IMR-90 (cell line): ENCODE measurements around the gene UBR1. TPM values are rescaled to one million over a fixed set of nuclear protein-coding genes. Genes with fewer than 3 reads are reported as not detected.

ENCODE experiments used
- ATAC-seq: fragments of 200-7000 bp; cut with Tn5 transposase; 2 replicates; pipeline ENCODE4 v1.9.1; 2020; ENCODE audit warnings: low read depth, mild to moderate bottlenecking, moderate library complexity
- BruUV-seq: library from RNA; stranded (reverse); fragments of 400-500 nt; replicated peaks from 2 replicates; lab custom pipeline; 2021; lab: Mats Ljungman, UMichigan
- CTCF ChIA-PET: fragments of 300-600 bp; formaldehyde crosslinking; extraction: SDS; loops from one replicate; lab custom pipeline; 2021; ENCODE audit warnings: antibody characterized with exemption; lab: Yijun Ruan, JAX
- POLR2A ChIA-PET: fragments of 300-600 bp; sonication (Branson Sonifier 250); formaldehyde crosslinking; loops from one replicate; lab custom pipeline; 2022; ENCODE audit warnings: antibody characterized with exemption; ENCODE audit not compliant: unreplicated experiment; lab: Charles Lee
- DNase-seq: peaks from one replicate; pipeline ENCODE4 v3.0.0; 2013
- H2AFZ ChIP-seq: replicated peaks from 2 replicates; pipeline ENCODE3; 2013; ENCODE audit warnings: low read length, mild to moderate bottlenecking; ENCODE audit not compliant: poor library complexity
- H2AK5ac ChIP-seq: 2 replicates; pipeline ENCODE4 v1.6.1; 2013; ENCODE audit warnings: low read depth, low read length, inconsistent platforms
- H2AK9ac ChIP-seq: replicated peaks from 2 replicates; pipeline ENCODE3; 2013; ENCODE audit warnings: mild to moderate bottlenecking, low read depth, low read length, moderate library complexity; ENCODE audit not compliant: poor library complexity
- H2BK120ac ChIP-seq: 2 replicates; pipeline ENCODE4 v1.6.1; 2013; ENCODE audit warnings: low read depth, low read length, inconsistent platforms
- H2BK15ac ChIP-seq: 3 replicates; pipeline ENCODE4 v1.6.1; 2013; ENCODE audit warnings: low read depth, low read length, inconsistent platforms
- H2BK20ac ChIP-seq: 2 replicates; pipeline ENCODE4 v1.6.1; 2013; ENCODE audit warnings: low read depth, mild to moderate bottlenecking, inconsistent platforms, low read length, moderate library complexity
- H2BK5ac ChIP-seq: 2 replicates; pipeline ENCODE4 v1.6.1; 2013; ENCODE audit warnings: mild to moderate bottlenecking, low read depth, low read length, inconsistent platforms; ENCODE audit not compliant: poor library complexity, severe bottlenecking
- H3K14ac ChIP-seq: replicated peaks from 2 replicates; pipeline ENCODE4 v1.6.1; 2013; ENCODE audit warnings: low read depth, low read length, inconsistent platforms
- H3K18ac ChIP-seq: 2 replicates; pipeline ENCODE4 v1.6.1; 2013; ENCODE audit warnings: low read depth, low read length, control low read depth
- H3K23ac ChIP-seq: 2 replicates; pipeline ENCODE4 v1.6.1; 2013; ENCODE audit warnings: low read depth, low read length, inconsistent platforms
- H3K27ac ChIP-seq: 2 replicates; pipeline ENCODE4 v1.5.1; 2013; ENCODE audit warnings: mild to moderate bottlenecking, control low read depth, low read length; ENCODE audit not compliant: insufficient read depth
- H3K27me3 ChIP-seq: 2 replicates; pipeline ENCODE4 v1.6.1; 2013; ENCODE audit warnings: low read length; ENCODE audit not compliant: control insufficient read depth, insufficient read depth
- H3K36me3 ChIP-seq: 2 replicates; pipeline ENCODE4 v1.6.1; 2013; ENCODE audit warnings: low read length, mixed read lengths; ENCODE audit not compliant: control insufficient read depth, insufficient read depth
- H3K4ac ChIP-seq: 2 replicates; pipeline ENCODE4 v1.6.1; 2013; ENCODE audit warnings: low read depth, low read length, inconsistent platforms
- H3K4me1 ChIP-seq: 2 replicates; pipeline ENCODE4 v1.6.1; 2013; ENCODE audit warnings: low read length, mixed read lengths; ENCODE audit not compliant: control insufficient read depth, insufficient read depth
- H3K4me2 ChIP-seq: 2 replicates; pipeline ENCODE4 v1.6.1; 2013; ENCODE audit warnings: low read depth, mild to moderate bottlenecking, control low read depth, low read length, moderate library complexity
- H3K4me3 ChIP-seq: 2 replicates; pipeline ENCODE4 v1.5.1; 2013; ENCODE audit warnings: low read depth, mild to moderate bottlenecking, control low read depth, low read length, moderate library complexity; ENCODE audit not compliant: insufficient read depth
- H3K56ac ChIP-seq: 2 replicates; pipeline ENCODE4 v1.6.1; 2013; ENCODE audit warnings: low read length, inconsistent platforms; ENCODE audit not compliant: insufficient read depth; ENCODE audit errors: extremely low read depth
- H3K79me1 ChIP-seq, 2 experiments: 2 replicates each; pipeline ENCODE4 v1.6.1; 2013; ENCODE audit warnings: low read length in 2 of 2, inconsistent platforms in 1 of 2, low read depth in 1 of 2
- H3K9ac ChIP-seq: 2 replicates; pipeline ENCODE4 v1.6.1; 2013; ENCODE audit warnings: low read depth, low read length, control low read depth
- H3K9me1 ChIP-seq: 2 replicates; pipeline ENCODE4 v1.6.1; 2013; ENCODE audit warnings: low read length, inconsistent platforms; ENCODE audit not compliant: insufficient read depth
- H3K9me3 ChIP-seq: 2 replicates; pipeline ENCODE4 v1.6.1; 2013; ENCODE audit warnings: low read length; ENCODE audit not compliant: control insufficient read depth, insufficient read depth
- H4K20me1 ChIP-seq: 2 replicates; pipeline ENCODE4 v1.6.1; 2013; ENCODE audit warnings: low read length, inconsistent platforms; ENCODE audit not compliant: insufficient read depth
- H4K5ac ChIP-seq: 2 replicates; pipeline ENCODE4 v1.6.1; 2013; ENCODE audit warnings: mild to moderate bottlenecking, low read depth, low read length, control low read depth
- H4K8ac ChIP-seq, 2 experiments: 2 replicates each; pipeline ENCODE4 v1.6.1; 2013; ENCODE audit warnings: low read depth in 2 of 2, low read length in 2 of 2, control low read depth in 1 of 2, inconsistent platforms in 1 of 2
- H4K91ac ChIP-seq: 2 replicates; pipeline ENCODE4 v1.6.1; 2013; ENCODE audit warnings: low read depth, low read length, inconsistent platforms; ENCODE audit not compliant: insufficient read depth
- CEBPB ChIP-seq: IDR thresholded peaks from 2 replicates; pipeline ENCODE4 v1.6.1; 2012; ENCODE audit warnings: low read depth, low read length, improper control_type of control experiment
- MAFK ChIP-seq: IDR thresholded peaks from 2 replicates; pipeline ENCODE4 v1.6.1; 2012; ENCODE audit warnings: low read depth, low read length, improper control_type of control experiment
- RFX5 ChIP-seq: IDR thresholded peaks from 2 replicates; pipeline ENCODE4 v1.8.0; 2012; ENCODE audit warnings: low read depth, mild to moderate bottlenecking, low read length, moderate library complexity
- WGBS, 2 experiments: methylation state at CpG; one replicate each; pipeline versions ENCODE4 v1.1.5 to v1.1.7; 2013; ENCODE audit warnings: missing lambda C conversion rate in 2 of 2; ENCODE audit not compliant: insufficient read length in 1 of 2; ENCODE audit errors: extremely low coverage in 2 of 2; 5-methylcytosine and 5-hydroxymethylcytosine counted together
- dilution Hi-C: fragments of 300-500 bp; cut with HindIII; formaldehyde crosslinking; loops from one replicate; pipeline ENCODE4 v1.14.3; 2018; ENCODE audit warnings: low sequenced_read_pairs; ENCODE audit not compliant: unreplicated experiment
- in situ Hi-C: fragments of 300-500 bp; cut with MboI; formaldehyde crosslinking; loops from 3 replicates; pipeline ENCODE4 v1.14.3; 2019; ENCODE audit warnings: low sequenced_read_pairs, inconsistent platforms, mixed read lengths
- intact Hi-C: fragments of 100-400 bp; cut with micrococcal nuclease; formaldehyde crosslinking; loops from 2 replicates; pipeline ENCODE4 v1.10.0; 2022
- polyA plus RNA-seq, 3 experiments: library from polyadenylated mRNA; depleted of rRNA; stranded (reverse); fragments of >200 nt; gene quantifications; 2 replicates each; pipeline ENCODE4 v1.2.3, GENCODE V29; 2012; ENCODE audit warnings: low replicate concordance in 1 of 3
- total RNA-seq: library from RNA; depleted of rRNA; stranded (reverse); fragments of >200 nt; gene quantifications from 2 replicates; pipeline ENCODE4 v1.2.3, GENCODE V29; 2012

UBR1 gene
- total and polyA plus RNA-seq, 2 of the 4 experiments (the other 2 are of a cell fraction): 6.5 to 30.1 TPM

- no peak overlapping the region for H2AFZ ChIP-seq
- H3K36me3 ChIP-seq: peaks cover 15% of the 10 kb centered on the region
- no peak overlapping the region for H3K18ac ChIP-seq
- dilution Hi-C loops (no loop called here), in situ Hi-C loops (no loop called here), intact Hi-C loops (no loop called here)
- H3K9me1 ChIP-seq: no peaks in the 10 kb centered on the region
- WGBS, 2 experiments: no CpG with 5 or more reads among the region's 2 CpGs
- H3K9ac ChIP-seq: no peak overlapping the region
- no peaks in the 10 kb centered on the region for H4K20me1 ChIP-seq
- no peak overlapping the region for H4K8ac ChIP-seq
- H3K27ac ChIP-seq: no peak overlapping the region
- H2AK5ac ChIP-seq: no peak overlapping the region
- no peaks in the 10 kb centered on the region for H3K9me3 ChIP-seq
- no peak overlapping the region for H3K56ac ChIP-seq
- no peak overlapping the region for H3K4ac ChIP-seq
- no peak overlapping the region for H4K5ac ChIP-seq
- no TSS peak for BruUV-seq
- H3K4me3 ChIP-seq: no peak overlapping the region
- H3K79me1 ChIP-seq: peaks cover 0 to 7% of the 10 kb centered on the region in 2 experiments; a peak in 2 of 4 replicates
- no peak overlapping the region for H3K14ac ChIP-seq
- no peak overlapping the region for H2AK9ac ChIP-seq
- H2BK5ac ChIP-seq: no peak overlapping the region
- ATAC-seq (peak; percentile 75), DNase-seq (peak; percentile 67)
- peak overlapping the region; percentile 47; the same call in 1 of the 2 replicates for H3K4me2 ChIP-seq
- H2BK20ac ChIP-seq: no peak overlapping the region
- H2BK120ac ChIP-seq: no peak overlapping the region
- TF ChIP-seq RFX5 (no peak), MAFK (no peak), CEBPB (no peak)
- H4K91ac ChIP-seq: no peak overlapping the region
- no peak overlapping the region for H2BK15ac ChIP-seq
- ChIA-PET POLR2A (no interaction called here), CTCF (interaction anchor here (0.6 to 0.7 kb wide), 2 partner anchors 60 to 499 kb away, joined by 3 read pairs; no protein-coding TSS in a partner anchor)
- no peaks in the 10 kb centered on the region for H3K27me3 ChIP-seq
- H3K23ac ChIP-seq: no peak overlapping the region
- H3K4me1 ChIP-seq: peaks cover 2% of the 10 kb centered on the region; the same call in 1 of the 2 replicates
Measured at GRCh38 chr15:42994546-42994945, 111.3 kb downstream of the UBR1 start.
